ENCODE measurements around the gene PITHD1.

- TF ChIP-seq CTCF (IDR thresholded peaks at IDR 0.05): no peak
- no peak for TF ChIP-seq ZFX (IDR thresholded peaks at IDR 0.05; ENCODE audit: borderline replicate concordance)
Measured at GRCh38 chr1:23763041-23763577, 15.1 kb upstream of the PITHD1 start.

All from 22Rv1 (cell line).